ENCODE results near the gene SPEM2. TPM values are rescaled to one million over a fixed set of nuclear protein-coding genes. Genes with fewer than 3 reads are reported as not detected.

SPEM2 gene
- polyA plus RNA-seq, 1 of the 3 experiments (the other 2 are of a cell fraction), result not detected

DNA sequence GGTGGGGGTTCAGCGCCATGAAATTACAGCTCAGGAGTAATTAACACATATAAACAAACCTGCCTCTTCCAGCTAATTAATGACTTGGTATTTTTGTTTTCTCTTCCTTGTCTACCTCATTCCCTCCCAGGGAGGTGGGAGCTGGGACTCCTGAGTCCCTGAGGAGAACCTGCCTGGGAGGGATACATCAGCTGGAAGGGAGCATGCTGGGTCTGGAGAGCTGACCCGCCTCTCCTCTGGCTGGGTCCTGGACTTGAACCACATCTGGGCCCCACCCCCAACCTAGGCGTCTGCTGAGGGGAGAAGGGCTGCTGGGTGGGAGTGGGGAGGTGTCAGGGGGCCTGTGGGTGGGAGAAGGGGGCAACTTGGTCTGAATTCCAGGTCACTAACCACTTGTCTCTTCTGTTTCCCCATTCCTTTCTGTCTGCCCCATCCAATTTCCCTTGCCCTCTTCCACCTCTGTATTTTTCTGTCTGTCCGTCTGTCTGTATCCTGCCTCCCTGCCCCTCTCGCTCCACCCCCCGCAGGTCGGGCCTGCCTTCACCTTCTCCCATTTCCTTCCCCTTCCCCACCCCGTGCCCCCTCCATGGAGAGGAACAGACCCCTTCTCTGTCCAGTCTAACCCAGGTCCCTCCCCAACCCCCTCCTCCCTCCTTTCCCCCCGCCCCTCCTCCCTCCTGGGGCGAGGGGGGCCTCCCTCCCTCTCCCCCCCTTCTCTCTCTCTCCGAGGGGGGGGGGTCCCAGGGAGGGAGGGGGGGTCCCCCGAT is 17.7 kb upstream of the SPEM2 start, which contains the start of gene NLGN2:
Gene NLGN2, plus strand, starts transcription at position 361 of the 767 bp plus-strand sequence. CDS start 411 bp downstream, outside the sequence.
- H3K4me2 ChIP-seq, result peak within 1 kb of the TSS; percentile 100
- H2AFZ ChIP-seq (ENCODE audit: low read depth), result no peak within 1 kb of the TSS
- peaks cover 11% of the 10 kb centered on the region for H3F3A ChIP-seq (replicated peaks; ENCODE audit: insufficient read depth)
- no peak for DNase-seq
- H3K9ac ChIP-seq, result no peak within 1 kb of the TSS
- no peaks in the 10 kb centered on the region for H3K27me3 ChIP-seq (ENCODE audit: insufficient read depth)
- H3K79me2 ChIP-seq (ENCODE audit: insufficient read depth), result peaks cover 34% of the 10 kb centered on the region
- peak within 1 kb of the TSS in 1 of 2 experiments; percentile 47; a peak in 1 of 4 replicates for H3K4me3 ChIP-seq (ENCODE audit: low read depth in 2 of 2, low read length in 1 of 2)
- CTCF ChIA-PET, result interaction anchor here (0.7 to 4.9 kb wide), 5 partner anchors 9 to 153 kb away, joined by 3 to 28 read pairs (median 6); partner anchors contain the start of gene TMEM95
- POLR2A ChIA-PET, result no interaction called here
- H3K36me3 ChIP-seq (replicated peaks in 1 of 2; ENCODE audit: control insufficient read depth in 1 of 2, insufficient read depth in 2 of 2, low read length in 1 of 2), result peaks cover 8 to 30% of the 10 kb centered on the region in 2 experiments
- H3K9me3 ChIP-seq, result no peaks in the 10 kb centered on the region
- H3K27ac ChIP-seq (ENCODE audit: low read depth in 2 of 2, low read length in 1 of 2), result no peak within 1 kb of the TSS
- H4K20me1 ChIP-seq (ENCODE audit: insufficient read depth), result peaks cover 11% of the 10 kb centered on the region; the same call in 1 of the 2 replicates
- no peak for TF ChIP-seq GABPA (IDR thresholded peaks at IDR 0.05; ENCODE audit: low read depth)
- TF ChIP-seq CHD2 (IDR thresholded peaks at IDR 0.05; ENCODE audit: low read length, partially characterized antibody), result no peak
- TF ChIP-seq SMC3 (IDR thresholded peaks at IDR 0.05; ENCODE audit: low read depth, low read length), result no peak
- no peak for TF ChIP-seq FOXM1 (IDR thresholded peaks at IDR 0.05; ENCODE audit: low read depth)
- TF ChIP-seq, protein P1, sequence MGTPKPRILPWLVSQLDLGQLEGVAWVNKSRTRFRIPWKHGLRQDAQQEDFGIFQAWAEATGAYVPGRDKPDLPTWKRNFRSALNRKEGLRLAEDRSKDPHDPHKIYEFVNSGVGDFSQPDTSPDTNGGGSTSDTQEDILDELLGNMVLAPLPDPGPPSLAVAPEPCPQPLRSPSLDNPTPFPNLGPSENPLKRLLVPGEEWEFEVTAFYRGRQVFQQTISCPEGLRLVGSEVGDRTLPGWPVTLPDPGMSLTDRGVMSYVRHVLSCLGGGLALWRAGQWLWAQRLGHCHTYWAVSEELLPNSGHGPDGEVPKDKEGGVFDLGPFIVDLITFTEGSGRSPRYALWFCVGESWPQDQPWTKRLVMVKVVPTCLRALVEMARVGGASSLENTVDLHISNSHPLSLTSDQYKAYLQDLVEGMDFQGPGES (IDR thresholded peaks at IDR 0.05; ENCODE audit: low read depth, low read length), result no peak
- no peak for TF ChIP-seq NFIC (IDR thresholded peaks at IDR 0.05; ENCODE audit: borderline replicate concordance)
- no peak for TF ChIP-seq MEF2A (IDR thresholded peaks at IDR 0.05; ENCODE audit: borderline replicate concordance, low read depth)
- TF ChIP-seq, protein P2, sequence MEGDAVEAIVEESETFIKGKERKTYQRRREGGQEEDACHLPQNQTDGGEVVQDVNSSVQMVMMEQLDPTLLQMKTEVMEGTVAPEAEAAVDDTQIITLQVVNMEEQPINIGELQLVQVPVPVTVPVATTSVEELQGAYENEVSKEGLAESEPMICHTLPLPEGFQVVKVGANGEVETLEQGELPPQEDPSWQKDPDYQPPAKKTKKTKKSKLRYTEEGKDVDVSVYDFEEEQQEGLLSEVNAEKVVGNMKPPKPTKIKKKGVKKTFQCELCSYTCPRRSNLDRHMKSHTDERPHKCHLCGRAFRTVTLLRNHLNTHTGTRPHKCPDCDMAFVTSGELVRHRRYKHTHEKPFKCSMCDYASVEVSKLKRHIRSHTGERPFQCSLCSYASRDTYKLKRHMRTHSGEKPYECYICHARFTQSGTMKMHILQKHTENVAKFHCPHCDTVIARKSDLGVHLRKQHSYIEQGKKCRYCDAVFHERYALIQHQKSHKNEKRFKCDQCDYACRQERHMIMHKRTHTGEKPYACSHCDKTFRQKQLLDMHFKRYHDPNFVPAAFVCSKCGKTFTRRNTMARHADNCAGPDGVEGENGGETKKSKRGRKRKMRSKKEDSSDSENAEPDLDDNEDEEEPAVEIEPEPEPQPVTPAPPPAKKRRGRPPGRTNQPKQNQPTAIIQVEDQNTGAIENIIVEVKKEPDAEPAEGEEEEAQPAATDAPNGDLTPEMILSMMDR (IDR thresholded peaks at IDR 0.05), result no peak
- TF ChIP-seq TEAD4 (IDR thresholded peaks at IDR 0.05; ENCODE audit: borderline replicate concordance, insufficient read depth), result no peak
- H3K9me2 ChIP-seq, result no peaks in the 10 kb centered on the region
- WGBS (ENCODE audit: low lambda C conversion rate), result 73% methylated on average over 12 of the region's 12 CpGs
- H3K4me1 ChIP-seq (ENCODE audit: control insufficient read depth in 1 of 2, insufficient read depth in 2 of 2, low read depth in 1 of 2, low read length in 1 of 2), result peaks cover 4 to 21% of the 10 kb centered on the region in 2 experiments; a peak in 2 of 4 replicates

DNA sequence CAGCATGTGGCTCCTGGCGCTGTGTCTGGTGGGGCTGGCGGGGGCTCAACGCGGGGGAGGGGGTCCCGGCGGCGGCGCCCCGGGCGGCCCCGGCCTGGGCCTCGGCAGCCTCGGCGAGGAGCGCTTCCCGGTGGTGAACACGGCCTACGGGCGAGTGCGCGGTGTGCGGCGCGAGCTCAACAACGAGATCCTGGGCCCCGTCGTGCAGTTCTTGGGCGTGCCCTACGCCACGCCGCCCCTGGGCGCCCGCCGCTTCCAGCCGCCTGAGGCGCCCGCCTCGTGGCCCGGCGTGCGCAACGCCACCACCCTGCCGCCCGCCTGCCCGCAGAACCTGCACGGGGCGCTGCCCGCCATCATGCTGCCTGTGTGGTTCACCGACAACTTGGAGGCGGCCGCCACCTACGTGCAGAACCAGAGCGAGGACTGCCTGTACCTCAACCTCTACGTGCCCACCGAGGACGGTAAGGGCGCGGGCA is 17.1 kb upstream of the SPEM2 start:
- H3K27me3 ChIP-seq (ENCODE audit: insufficient read depth), result no peaks in the 10 kb centered on the region
- no peak for DNase-seq
- CTCF ChIA-PET, result interaction anchor here (1.2 to 4.9 kb wide), 2 partner anchors 53 to 152 kb away, joined by 4 to 28 read pairs; partner anchors contain the start of gene TMEM95
- no peaks in the 10 kb centered on the region for H3K9me3 ChIP-seq
- H3K27ac ChIP-seq (ENCODE audit: low read depth in 2 of 2, low read length in 1 of 2), result no peak overlapping the region
- POLR2A ChIA-PET, result no interaction called here
- no peak overlapping the region for H3K4me3 ChIP-seq (ENCODE audit: low read depth in 2 of 2, low read length in 1 of 2)
- no peak overlapping the region for H3K9ac ChIP-seq
- H3K9me2 ChIP-seq, result no peaks in the 10 kb centered on the region
- peaks cover 5% of the 10 kb centered on the region for H3F3A ChIP-seq (replicated peaks; ENCODE audit: insufficient read depth)
- 97% methylated on average over 32 of the region's 58 CpGs for WGBS (ENCODE audit: low lambda C conversion rate)
- peaks cover 11% of the 10 kb centered on the region; the same call in 1 of the 2 replicates for H4K20me1 ChIP-seq (ENCODE audit: insufficient read depth)
- peaks cover 28% of the 10 kb centered on the region for H3K79me2 ChIP-seq (ENCODE audit: insufficient read depth)
- no peak overlapping the region for H2AFZ ChIP-seq (ENCODE audit: low read depth)
- peaks cover 8 to 34% of the 10 kb centered on the region in 2 experiments for H3K36me3 ChIP-seq (replicated peaks in 1 of 2; ENCODE audit: control insufficient read depth in 1 of 2, insufficient read depth in 2 of 2, low read length in 1 of 2)
- H3K4me1 ChIP-seq (ENCODE audit: control insufficient read depth in 1 of 2, insufficient read depth in 2 of 2, low read depth in 1 of 2, low read length in 1 of 2), result peaks cover 0 to 15% of the 10 kb centered on the region in 2 experiments; a peak in 1 of 4 replicates
- H3K4me2 ChIP-seq, result no peak overlapping the region
- TF ChIP-seq FOSL2 (IDR thresholded peaks at IDR 0.05; ENCODE audit: borderline replicate concordance, low read depth) (no peak), YY1 (IDR thresholded peaks at IDR 0.05; ENCODE audit: low read depth) (no peak), MEF2A (IDR thresholded peaks at IDR 0.05; ENCODE audit: borderline replicate concordance, low read depth) (no peak), NRF1 (IDR thresholded peaks at IDR 0.05; ENCODE audit: low read depth, low read length) (no peak), TEAD4 (IDR thresholded peaks at IDR 0.05; ENCODE audit: borderline replicate concordance, insufficient read depth) (no peak), GATA2 (CRISPR knock-in tag; IDR thresholded peaks at IDR 0.05) (no peak)
- TF ChIP-seq, protein P3, sequence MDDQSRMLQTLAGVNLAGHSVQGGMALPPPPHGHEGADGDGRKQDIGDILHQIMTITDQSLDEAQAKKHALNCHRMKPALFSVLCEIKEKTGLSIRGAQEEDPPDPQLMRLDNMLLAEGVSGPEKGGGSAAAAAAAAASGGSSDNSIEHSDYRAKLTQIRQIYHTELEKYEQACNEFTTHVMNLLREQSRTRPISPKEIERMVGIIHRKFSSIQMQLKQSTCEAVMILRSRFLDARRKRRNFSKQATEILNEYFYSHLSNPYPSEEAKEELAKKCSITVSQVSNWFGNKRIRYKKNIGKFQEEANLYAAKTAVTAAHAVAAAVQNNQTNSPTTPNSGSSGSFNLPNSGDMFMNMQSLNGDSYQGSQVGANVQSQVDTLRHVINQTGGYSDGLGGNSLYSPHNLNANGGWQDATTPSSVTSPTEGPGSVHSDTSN (IDR thresholded peaks at IDR 0.05), result no peak
- TF ChIP-seq, protein P4, sequence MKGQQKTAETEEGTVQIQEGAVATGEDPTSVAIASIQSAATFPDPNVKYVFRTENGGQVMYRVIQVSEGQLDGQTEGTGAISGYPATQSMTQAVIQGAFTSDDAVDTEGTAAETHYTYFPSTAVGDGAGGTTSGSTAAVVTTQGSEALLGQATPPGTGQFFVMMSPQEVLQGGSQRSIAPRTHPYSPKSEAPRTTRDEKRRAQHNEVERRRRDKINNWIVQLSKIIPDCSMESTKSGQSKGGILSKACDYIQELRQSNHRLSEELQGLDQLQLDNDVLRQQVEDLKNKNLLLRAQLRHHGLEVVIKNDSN (IDR thresholded peaks at IDR 0.05; ENCODE audit: borderline replicate concordance, low read depth), result no peak
- TF ChIP-seq, protein P5, sequence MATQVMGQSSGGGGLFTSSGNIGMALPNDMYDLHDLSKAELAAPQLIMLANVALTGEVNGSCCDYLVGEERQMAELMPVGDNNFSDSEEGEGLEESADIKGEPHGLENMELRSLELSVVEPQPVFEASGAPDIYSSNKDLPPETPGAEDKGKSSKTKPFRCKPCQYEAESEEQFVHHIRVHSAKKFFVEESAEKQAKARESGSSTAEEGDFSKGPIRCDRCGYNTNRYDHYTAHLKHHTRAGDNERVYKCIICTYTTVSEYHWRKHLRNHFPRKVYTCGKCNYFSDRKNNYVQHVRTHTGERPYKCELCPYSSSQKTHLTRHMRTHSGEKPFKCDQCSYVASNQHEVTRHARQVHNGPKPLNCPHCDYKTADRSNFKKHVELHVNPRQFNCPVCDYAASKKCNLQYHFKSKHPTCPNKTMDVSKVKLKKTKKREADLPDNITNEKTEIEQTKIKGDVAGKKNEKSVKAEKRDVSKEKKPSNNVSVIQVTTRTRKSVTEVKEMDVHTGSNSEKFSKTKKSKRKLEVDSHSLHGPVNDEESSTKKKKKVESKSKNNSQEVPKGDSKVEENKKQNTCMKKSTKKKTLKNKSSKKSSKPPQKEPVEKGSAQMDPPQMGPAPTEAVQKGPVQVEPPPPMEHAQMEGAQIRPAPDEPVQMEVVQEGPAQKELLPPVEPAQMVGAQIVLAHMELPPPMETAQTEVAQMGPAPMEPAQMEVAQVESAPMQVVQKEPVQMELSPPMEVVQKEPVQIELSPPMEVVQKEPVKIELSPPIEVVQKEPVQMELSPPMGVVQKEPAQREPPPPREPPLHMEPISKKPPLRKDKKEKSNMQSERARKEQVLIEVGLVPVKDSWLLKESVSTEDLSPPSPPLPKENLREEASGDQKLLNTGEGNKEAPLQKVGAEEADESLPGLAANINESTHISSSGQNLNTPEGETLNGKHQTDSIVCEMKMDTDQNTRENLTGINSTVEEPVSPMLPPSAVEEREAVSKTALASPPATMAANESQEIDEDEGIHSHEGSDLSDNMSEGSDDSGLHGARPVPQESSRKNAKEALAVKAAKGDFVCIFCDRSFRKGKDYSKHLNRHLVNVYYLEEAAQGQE (IDR thresholded peaks at IDR 0.05; ENCODE audit: low read depth, low read length), result no peak
